ENCODE results near the gene ANKS1B.
"Not testable (repeated sequence)": the region's sequence is repeated elsewhere in the genome, so short reads cannot be mapped to it uniquely, and the experiment has no call there.

The ANKS1B gene

GRCh38 chr12:99721715-99722275 is 262.9 kb downstream of the ANKS1B start:
- Histone ChIP-seq H3K9me3 (ENCODE audit: control insufficient read depth in 2 of 2, low read length in 2 of 2) (peaks cover 0 to 5% of the 10 kb centered on the region in 2 donors), H3K27me3 (ENCODE audit: control insufficient read depth in 1 of 2, insufficient read depth in 2 of 2, low read length in 2 of 2) (no peaks in the 10 kb centered on the region), H3K4me3 (ENCODE audit: low read length in 2 of 2) (no peak overlapping the region), H3K4me1 (ENCODE audit: control insufficient read depth, insufficient read depth, low read length) (no peaks in the 10 kb centered on the region), H3K9ac (ENCODE audit: low read length in 2 of 2) (no peak overlapping the region), H3K36me3 (ENCODE audit: control insufficient read depth in 2 of 2, insufficient read depth in 2 of 2, low read length in 2 of 2) (no peaks in the 10 kb centered on the region), H3K27ac (ENCODE audit: low read length) (no peak overlapping the region)

GRCh38 chr12:99720083-99720465 is 264.7 kb downstream of the ANKS1B start:
- not testable (repeated sequence) for H3K27ac ChIP-seq (ENCODE audit: low read length); H3K27me3 ChIP-seq (ENCODE audit: control insufficient read depth in 1 of 2, insufficient read depth in 2 of 2, low read length in 2 of 2); H3K4me3 ChIP-seq (ENCODE audit: low read length in 2 of 2); H3K4me1 ChIP-seq (ENCODE audit: control insufficient read depth, insufficient read depth, low read length); H3K9me3 ChIP-seq (ENCODE audit: control insufficient read depth in 2 of 2, low read length in 2 of 2); H3K9ac ChIP-seq (ENCODE audit: low read length in 2 of 2); H3K36me3 ChIP-seq (ENCODE audit: control insufficient read depth in 2 of 2, insufficient read depth in 2 of 2, low read length in 2 of 2)

DNA sequence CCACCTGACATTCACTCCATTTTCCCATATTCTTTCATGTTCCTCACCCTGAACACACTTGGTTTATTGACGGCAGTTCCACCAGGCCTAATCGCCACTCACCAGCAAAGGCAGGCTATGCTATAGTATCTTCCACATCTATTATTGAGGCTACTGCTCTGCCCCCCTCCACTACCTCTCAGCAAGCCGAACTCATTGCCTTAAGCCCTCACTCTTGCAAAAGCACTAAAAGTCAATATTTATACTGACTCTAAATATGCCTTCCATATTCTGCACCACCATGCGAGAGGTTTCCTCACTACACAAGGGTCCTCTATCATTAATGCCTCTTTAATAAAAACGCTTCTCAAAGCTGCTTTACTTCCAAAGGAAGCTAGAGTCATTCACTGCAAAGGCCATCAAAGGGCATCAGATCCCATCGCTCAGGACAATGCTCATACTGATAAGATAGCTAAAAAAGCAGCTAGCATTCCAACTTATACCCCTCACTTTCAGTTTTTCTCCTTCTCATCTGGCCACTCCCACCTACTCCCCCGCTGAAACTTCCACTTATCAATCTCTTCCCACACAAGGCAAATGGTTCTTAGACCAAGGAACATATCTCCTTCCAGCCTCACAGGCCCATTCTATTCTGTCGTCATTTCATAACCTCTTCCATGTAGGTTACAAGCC is 265.2 kb downstream of the ANKS1B start:
- H3K4me1 ChIP-seq (ENCODE audit: control insufficient read depth, insufficient read depth, low read length); H3K27me3 ChIP-seq (ENCODE audit: control insufficient read depth in 1 of 2, insufficient read depth in 2 of 2, low read length in 2 of 2); H3K9ac ChIP-seq (ENCODE audit: low read length in 2 of 2); H3K9me3 ChIP-seq (ENCODE audit: control insufficient read depth in 2 of 2, low read length in 2 of 2); H3K27ac ChIP-seq (ENCODE audit: low read length); H3K4me3 ChIP-seq (ENCODE audit: low read length in 2 of 2); H3K36me3 ChIP-seq (ENCODE audit: control insufficient read depth in 2 of 2, insufficient read depth in 2 of 2, low read length in 2 of 2): not testable (repeated sequence)

- H3K36me3 ChIP-seq (ENCODE audit: control insufficient read depth in 2 of 2, insufficient read depth in 2 of 2, low read length in 2 of 2); H3K9ac ChIP-seq (ENCODE audit: low read length in 2 of 2); H3K4me1 ChIP-seq (ENCODE audit: control insufficient read depth, insufficient read depth, low read length); H3K4me3 ChIP-seq (ENCODE audit: low read length in 2 of 2); H3K27me3 ChIP-seq (ENCODE audit: control insufficient read depth in 1 of 2, insufficient read depth in 2 of 2, low read length in 2 of 2); H3K9me3 ChIP-seq (ENCODE audit: control insufficient read depth in 2 of 2, low read length in 2 of 2); H3K27ac ChIP-seq (ENCODE audit: low read length): not testable (repeated sequence)
Observed at GRCh38 chr12:99715841-99716510, 268.8 kb downstream of the ANKS1B start.

- H3K27ac ChIP-seq (ENCODE audit: low read length); H3K4me1 ChIP-seq (ENCODE audit: control insufficient read depth, insufficient read depth, low read length); H3K9me3 ChIP-seq (ENCODE audit: control insufficient read depth in 2 of 2, low read length in 2 of 2); H3K36me3 ChIP-seq (ENCODE audit: control insufficient read depth in 2 of 2, insufficient read depth in 2 of 2, low read length in 2 of 2); H3K4me3 ChIP-seq (ENCODE audit: low read length in 2 of 2); H3K9ac ChIP-seq (ENCODE audit: low read length in 2 of 2); H3K27me3 ChIP-seq (ENCODE audit: control insufficient read depth in 1 of 2, insufficient read depth in 2 of 2, low read length in 2 of 2): not testable (repeated sequence)
Observed at GRCh38 chr12:99714921-99715320, 269.8 kb downstream of the ANKS1B start.

- Histone ChIP-seq H3K4me1 (ENCODE audit: control insufficient read depth, insufficient read depth, low read length) (no peaks in the 10 kb centered on the region), H3K9me3 (ENCODE audit: control insufficient read depth in 2 of 2, low read length in 2 of 2) (no peaks in the 10 kb centered on the region), H3K27me3 (ENCODE audit: control insufficient read depth in 1 of 2, insufficient read depth in 2 of 2, low read length in 2 of 2) (no peaks in the 10 kb centered on the region), H3K4me3 (ENCODE audit: low read length in 2 of 2) (no peak overlapping the region), H3K9ac (ENCODE audit: low read length in 2 of 2) (no peak overlapping the region), H3K27ac (ENCODE audit: low read length) (no peak overlapping the region), H3K36me3 (ENCODE audit: control insufficient read depth in 2 of 2, insufficient read depth in 2 of 2, low read length in 2 of 2) (no peaks in the 10 kb centered on the region)
Observed at GRCh38 chr12:99713946-99714520, 270.7 kb downstream of the ANKS1B start.

DNA sequence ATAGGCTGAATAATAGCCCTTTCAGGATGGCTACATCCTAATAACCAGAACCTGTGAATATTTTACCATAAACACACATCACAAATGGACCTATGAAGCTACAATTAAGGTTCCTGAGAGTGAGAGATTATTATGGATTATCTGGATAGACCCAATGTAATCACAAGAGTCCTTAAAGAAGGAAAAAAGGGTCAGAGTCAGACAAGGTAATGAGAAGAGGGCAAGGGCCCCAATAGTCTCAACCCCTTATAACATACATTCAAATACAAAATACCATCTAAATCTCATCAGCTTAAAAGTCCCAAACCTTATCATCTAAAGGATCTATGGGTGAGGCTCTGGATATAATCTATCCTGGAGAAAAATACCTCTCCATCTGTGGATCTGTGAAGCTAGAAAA is 272.5 kb downstream of the ANKS1B start:
- Histone ChIP-seq H3K4me1 (ENCODE audit: control insufficient read depth, insufficient read depth, low read length) (no peaks in the 10 kb centered on the region), H3K36me3 (ENCODE audit: control insufficient read depth in 2 of 2, insufficient read depth in 2 of 2, low read length in 2 of 2) (no peaks in the 10 kb centered on the region), H3K27me3 (ENCODE audit: control insufficient read depth in 1 of 2, insufficient read depth in 2 of 2, low read length in 2 of 2) (no peaks in the 10 kb centered on the region), H3K27ac (ENCODE audit: low read length) (no peak overlapping the region), H3K9ac (ENCODE audit: low read length in 2 of 2) (no peak overlapping the region), H3K9me3 (ENCODE audit: control insufficient read depth in 2 of 2, low read length in 2 of 2) (no peaks in the 10 kb centered on the region), H3K4me3 (ENCODE audit: low read length in 2 of 2) (no peak overlapping the region)

DNA sequence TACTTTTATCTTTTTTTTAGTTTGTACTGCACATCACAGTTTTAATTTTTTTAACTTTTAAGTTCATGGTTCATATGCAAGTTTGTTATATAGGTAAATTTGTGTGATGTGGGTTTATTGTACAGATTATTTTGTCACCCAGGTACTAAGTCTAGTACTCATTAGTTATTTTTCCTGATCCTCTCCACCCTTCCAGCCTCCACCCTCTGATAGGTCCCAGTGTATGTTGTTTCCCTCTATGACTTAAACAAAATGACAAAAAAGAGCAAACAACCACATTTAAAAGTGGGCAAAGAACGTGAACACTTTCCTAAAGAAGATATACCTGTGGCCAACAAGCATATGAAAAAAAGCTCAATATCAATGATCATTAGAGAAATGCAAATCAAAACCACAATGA is 273.5 kb downstream of the ANKS1B start:
- no peak overlapping the region for H3K9ac ChIP-seq (ENCODE audit: low read length in 2 of 2)
- no peaks in the 10 kb centered on the region for H3K4me1 ChIP-seq (ENCODE audit: control insufficient read depth, insufficient read depth, low read length)
- no peaks in the 10 kb centered on the region for H3K27me3 ChIP-seq (ENCODE audit: control insufficient read depth in 1 of 2, insufficient read depth in 2 of 2, low read length in 2 of 2)
- no peak overlapping the region for H3K4me3 ChIP-seq (ENCODE audit: low read length in 2 of 2)
- H3K9me3 ChIP-seq (ENCODE audit: control insufficient read depth in 2 of 2, low read length in 2 of 2) = no peaks in the 10 kb centered on the region
- H3K27ac ChIP-seq (ENCODE audit: low read length) = no peak overlapping the region
- H3K36me3 ChIP-seq (ENCODE audit: control insufficient read depth in 2 of 2, insufficient read depth in 2 of 2, low read length in 2 of 2) = no peaks in the 10 kb centered on the region

DNA sequence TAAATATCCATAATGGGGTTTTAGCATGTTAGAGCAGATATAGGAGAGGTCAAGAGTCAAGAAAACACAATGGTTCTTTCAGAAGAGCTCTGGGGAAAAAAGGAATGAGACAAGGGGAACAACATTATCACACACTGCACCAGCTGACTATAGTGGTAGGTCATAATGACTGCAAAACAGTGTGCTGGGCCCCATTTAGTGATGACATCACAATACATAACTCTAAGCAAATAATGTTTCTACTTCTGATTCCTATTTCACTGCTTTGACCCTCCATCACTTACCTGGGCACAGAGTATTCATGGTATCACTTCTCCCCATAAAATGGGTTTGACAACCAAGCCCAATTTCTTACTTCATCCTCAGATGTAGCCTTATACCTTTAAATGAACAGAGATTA is 275.1 kb downstream of the ANKS1B start:
- no peaks in the 10 kb centered on the region for H3K36me3 ChIP-seq (ENCODE audit: control insufficient read depth in 2 of 2, insufficient read depth in 2 of 2, low read length in 2 of 2)
- H3K27me3 ChIP-seq (ENCODE audit: control insufficient read depth in 1 of 2, insufficient read depth in 2 of 2, low read length in 2 of 2) = no peaks in the 10 kb centered on the region
- no peaks in the 10 kb centered on the region for H3K4me1 ChIP-seq (ENCODE audit: control insufficient read depth, insufficient read depth, low read length)
- no peak overlapping the region for H3K27ac ChIP-seq (ENCODE audit: low read length)
- no peak overlapping the region for H3K4me3 ChIP-seq (ENCODE audit: low read length in 2 of 2)
- no peaks in the 10 kb centered on the region for H3K9me3 ChIP-seq (ENCODE audit: control insufficient read depth in 2 of 2, low read length in 2 of 2)
- no peak overlapping the region for H3K9ac ChIP-seq (ENCODE audit: low read length in 2 of 2)

DNA sequence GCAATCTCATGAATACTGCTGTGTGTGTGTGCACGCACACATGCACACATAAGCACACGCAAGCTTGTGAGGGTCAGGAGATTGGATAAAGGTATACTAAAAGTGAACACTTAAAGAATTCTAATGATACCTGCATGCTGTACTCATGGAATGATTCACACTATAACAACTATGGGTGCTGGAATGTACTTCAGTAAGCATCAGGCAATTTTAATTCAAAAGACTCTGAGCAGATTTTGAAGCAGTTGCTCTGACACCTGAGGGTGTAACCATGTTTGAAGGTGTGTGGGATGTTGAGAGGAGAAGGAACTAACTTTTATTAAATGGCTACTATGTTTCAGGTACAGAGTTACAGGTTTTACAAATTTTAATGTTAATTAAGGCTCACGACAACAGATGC is 275.6 kb downstream of the ANKS1B start:
- no peaks in the 10 kb centered on the region for H3K36me3 ChIP-seq (ENCODE audit: control insufficient read depth in 2 of 2, insufficient read depth in 2 of 2, low read length in 2 of 2)
- H3K4me3 ChIP-seq (ENCODE audit: low read length in 2 of 2) = no peak overlapping the region
- no peaks in the 10 kb centered on the region for H3K4me1 ChIP-seq (ENCODE audit: control insufficient read depth, insufficient read depth, low read length)
- no peaks in the 10 kb centered on the region for H3K9me3 ChIP-seq (ENCODE audit: control insufficient read depth in 2 of 2, low read length in 2 of 2)
- H3K27ac ChIP-seq (ENCODE audit: low read length) = no peak overlapping the region
- no peaks in the 10 kb centered on the region for H3K27me3 ChIP-seq (ENCODE audit: control insufficient read depth in 1 of 2, insufficient read depth in 2 of 2, low read length in 2 of 2)
- no peak overlapping the region for H3K9ac ChIP-seq (ENCODE audit: low read length in 2 of 2)

- Histone ChIP-seq H3K4me1 (ENCODE audit: control insufficient read depth, insufficient read depth, low read length) (no peaks in the 10 kb centered on the region), H3K9ac (ENCODE audit: low read length in 2 of 2) (no peak overlapping the region), H3K27ac (ENCODE audit: low read length) (no peak overlapping the region), H3K4me3 (ENCODE audit: low read length in 2 of 2) (no peak overlapping the region), H3K36me3 (ENCODE audit: control insufficient read depth in 2 of 2, insufficient read depth in 2 of 2, low read length in 2 of 2) (no peaks in the 10 kb centered on the region), H3K27me3 (ENCODE audit: control insufficient read depth in 1 of 2, insufficient read depth in 2 of 2, low read length in 2 of 2) (no peaks in the 10 kb centered on the region), H3K9me3 (ENCODE audit: control insufficient read depth in 2 of 2, low read length in 2 of 2) (no peaks in the 10 kb centered on the region)
Observed at GRCh38 chr12:99707883-99708282, 276.9 kb downstream of the ANKS1B start.

Data from stomach smooth muscle (tissue), 2 donors.